Right kidney (tissue), 1 donor: ENCODE measurements around the gene DPF3.

Experiments
- DNase-seq: peaks from one replicate; pipeline ENCODE4 v3.0.0-alpha.2; 2016

Gene DPF3

DNA sequence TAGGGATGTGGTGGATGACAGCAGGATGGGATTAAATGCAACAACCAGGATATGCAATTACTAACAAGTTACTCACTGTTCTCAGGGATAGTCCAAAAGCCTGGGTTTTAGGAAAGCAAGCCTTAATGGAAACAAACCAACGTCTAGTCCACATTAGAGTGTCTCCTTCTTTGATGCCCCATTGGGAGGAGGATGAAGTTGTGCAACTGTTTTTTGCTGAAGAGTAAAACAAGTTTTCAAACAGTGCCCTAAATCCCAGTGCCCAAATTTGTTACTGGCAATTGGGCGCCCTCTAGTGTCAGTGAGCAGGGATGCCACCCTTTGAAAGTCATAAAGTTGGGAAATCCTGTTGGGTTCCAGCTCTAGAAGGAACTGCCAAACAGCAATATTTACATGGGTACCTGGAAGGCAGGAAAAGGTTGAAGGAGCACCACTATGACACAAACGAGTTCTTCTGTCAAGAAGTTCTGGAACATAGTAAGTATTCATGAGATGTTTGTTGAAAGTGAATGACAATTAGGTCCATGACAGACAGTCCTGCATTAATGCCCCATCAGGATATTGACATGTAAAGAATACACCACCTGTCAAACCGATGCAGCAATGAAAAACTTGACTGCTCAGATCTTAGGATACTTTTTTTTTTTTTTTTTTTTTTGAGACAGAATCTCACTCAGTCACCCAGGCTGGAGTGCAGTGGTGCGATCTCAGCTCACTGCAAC is 11.1 kb upstream of the DPF3 start:
- DNase-seq, result no peak

DNA sequence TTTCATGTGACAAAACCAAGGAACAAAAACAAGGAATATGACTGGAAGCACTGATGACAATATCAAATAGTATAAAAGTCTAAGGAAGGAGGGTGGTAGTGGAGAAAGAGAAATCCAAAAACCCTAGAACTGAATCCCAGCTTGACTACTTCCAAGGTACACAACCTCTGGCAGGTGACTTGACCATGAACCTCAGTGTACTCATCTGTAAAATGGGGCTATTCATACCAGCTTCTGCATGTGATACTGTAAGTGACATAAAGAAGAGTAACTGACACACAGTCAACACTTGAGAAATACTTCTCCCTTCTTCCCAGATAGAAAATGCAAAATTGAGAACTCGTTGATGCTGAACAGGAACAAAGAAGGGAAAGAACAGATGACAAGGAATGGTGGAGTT is 10.3 kb upstream of the DPF3 start:
- no peak for DNase-seq

DNA sequence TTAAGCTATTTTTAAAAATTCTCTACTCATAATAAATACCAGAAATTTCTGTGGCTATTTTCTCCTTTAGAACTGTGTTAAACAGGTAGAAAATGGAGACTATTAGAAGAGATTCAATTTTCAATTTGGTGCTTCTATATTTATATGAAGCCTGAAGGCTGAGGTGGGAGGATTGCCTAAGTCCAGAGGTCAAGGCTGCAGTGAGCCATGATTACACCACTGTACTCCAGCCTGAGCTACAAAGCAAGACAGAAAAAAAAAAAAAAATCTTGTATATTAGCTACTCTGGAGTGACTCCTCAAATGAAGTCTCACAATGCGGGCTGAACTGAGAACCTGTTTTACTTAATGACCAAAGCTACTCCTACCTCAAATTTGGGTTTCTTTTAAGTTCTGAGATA is 9.8 kb upstream of the DPF3 start:
- DNase-seq, result no peak

DNA sequence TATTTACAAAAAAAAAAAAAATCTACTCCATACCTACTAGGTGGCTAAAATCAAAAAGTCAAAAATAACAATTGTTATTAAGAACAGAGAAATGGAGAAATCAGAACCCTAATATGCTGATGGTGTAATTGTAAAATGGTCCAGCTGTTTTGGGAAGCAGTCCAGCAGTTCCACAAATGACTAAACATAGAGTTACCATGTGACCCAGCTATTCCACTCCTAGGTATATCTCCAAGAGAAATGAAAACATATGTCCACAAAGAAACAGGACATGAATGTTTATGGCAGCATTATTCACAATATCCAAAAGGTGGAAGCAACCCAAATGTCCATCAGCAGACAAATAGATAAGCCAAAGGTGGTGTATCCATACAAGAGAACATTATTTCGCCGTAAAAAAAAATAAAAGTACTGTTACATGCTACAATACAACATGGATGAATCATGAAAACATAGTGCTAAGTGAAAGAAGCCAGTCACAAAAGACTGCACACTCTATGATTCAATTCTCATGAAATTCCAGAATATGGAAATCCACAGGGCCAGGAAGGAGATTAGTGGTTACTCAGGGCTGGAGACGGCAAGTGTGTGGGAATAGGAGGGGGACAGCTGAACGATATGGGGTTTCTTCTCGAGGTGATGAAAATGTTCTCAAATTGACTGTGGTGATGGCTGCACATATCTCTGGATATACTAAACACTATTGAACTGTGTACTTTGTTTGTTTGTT is 9.1 kb upstream of the DPF3 start:
- DNase-seq, result no peak

DNA sequence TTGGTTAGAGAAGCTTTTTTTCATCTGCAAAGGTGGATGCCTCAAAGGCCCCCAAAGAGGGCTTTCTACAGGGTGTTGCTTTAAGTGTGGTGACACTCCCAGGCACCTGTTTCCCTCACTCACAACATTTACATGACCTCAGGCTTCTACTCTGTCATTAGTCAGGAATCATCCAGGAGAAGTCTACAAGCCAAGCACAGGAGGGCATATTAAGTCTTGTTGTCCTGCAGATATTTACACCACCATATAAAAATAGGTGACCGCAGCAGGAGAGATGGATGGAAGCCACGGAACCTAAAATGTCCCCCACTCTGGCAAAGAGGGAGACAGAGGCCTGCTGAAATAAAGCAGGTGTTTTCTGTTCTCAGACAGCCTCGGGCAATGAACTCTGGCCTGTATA is 7.5 kb upstream of the DPF3 start:
- DNase-seq, result no peak

DNA sequence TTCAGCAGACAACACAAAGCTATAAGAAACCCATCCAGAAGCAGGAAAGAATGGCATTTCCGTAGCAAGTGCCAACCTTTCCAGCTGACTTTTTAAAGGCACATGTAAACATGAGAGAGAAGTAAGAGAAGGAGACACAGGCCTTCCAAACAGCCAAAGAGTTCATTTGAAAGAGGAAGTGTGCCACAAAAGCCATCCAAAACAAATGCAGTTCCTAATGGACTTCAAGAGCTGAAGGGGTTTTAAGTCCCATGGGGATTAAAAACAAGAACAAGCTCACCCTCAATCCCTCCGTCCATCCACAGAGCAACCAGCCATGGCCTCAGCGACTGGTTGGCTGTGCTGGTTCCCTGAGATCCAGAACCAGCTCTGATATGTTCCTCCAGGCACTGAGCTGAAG is 4.5 kb upstream of the DPF3 start:
- no peak for DNase-seq

DNA sequence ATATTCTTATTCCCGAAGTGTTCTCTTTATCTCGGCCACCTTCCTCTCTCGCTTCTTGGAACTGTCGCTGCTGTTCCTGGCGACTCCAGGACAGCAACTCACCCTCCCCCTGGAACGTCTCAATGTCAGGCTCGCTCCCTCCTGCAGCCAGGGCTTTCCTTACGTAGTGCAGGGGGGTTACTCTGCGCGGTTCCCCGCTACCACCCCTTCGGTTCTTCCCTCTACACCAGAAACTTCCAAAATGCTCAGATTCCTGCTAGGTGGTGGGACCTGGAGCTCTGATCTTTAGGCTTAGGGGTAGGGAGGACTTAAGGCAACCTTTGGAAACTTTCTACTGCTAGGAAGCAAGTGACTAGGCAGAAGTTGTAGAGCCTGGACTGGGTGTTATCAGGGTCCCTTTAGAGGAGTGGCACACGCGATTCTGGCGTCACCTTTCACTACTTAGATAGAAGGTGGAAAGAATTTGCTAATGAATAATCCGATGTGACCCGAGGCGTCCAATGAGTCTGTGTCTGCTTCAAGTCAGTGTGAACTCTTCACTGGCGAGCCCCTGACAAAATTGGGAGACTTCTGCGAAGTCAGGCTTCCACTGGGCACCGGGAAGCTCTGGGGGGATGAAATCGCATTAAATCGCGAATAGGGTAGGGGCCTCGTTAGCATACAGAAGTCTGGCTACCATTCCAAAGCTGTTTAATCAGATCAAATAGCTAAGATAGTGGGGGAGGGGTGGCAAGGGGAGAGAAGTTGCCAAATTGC is 900 bp upstream of the DPF3 start:
- DNase-seq, result no peak

DNA sequence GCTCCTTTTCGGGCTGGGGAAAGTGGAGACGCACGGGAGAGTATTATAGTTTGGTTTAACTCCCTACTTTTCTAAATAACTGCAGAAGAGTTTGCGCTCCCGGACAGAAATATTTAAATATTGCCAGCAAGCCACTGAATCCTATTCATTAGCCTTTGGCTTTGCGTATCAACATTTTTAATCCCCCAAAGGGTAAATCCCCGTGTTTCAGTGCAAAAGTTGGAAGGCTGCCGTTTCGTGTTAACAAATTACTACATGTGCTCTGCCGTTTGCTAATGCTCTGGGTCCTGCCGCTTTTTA is 372 bp upstream of the DPF3 start:
- peak; percentile 69 for DNase-seq

DNA sequence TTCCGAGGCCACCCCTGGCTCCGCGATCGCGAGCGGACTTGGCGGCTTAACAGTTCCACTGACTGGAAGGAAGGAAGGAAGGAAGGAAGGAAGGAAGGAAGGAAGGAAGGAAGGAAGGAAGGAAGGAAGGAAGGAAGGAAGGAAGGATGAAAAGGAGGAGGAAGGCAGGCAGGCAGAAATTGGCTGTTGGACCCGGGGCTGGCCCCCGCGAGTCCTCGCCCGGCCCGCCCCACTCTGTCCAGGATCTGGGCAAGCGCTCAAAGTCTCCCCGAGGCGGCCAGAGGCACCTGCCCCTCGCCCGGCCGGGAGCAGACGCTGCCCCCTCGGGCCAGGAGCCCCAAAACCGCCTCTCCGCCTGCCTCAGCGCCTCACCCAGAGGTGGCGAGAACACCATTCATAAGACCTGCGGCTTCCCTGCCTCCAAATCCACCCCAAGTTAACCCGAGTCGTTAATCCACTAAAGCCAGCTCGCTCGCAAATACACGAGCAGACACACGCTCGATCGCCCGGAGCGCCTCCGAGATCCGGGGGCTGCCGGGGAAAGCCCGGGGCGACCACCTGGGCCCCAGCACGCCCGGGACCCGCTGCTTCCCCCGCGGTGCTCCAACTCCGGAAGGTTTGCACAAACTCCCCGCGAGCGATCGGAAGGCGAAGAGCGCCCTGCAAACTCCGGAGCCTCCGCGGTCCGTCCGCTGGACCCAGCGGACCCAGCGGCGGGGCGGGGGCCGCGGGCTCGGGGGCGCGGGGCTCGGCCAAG is 844 bp downstream of the DPF3 start:
- peak; percentile 79 for DNase-seq

DNA sequence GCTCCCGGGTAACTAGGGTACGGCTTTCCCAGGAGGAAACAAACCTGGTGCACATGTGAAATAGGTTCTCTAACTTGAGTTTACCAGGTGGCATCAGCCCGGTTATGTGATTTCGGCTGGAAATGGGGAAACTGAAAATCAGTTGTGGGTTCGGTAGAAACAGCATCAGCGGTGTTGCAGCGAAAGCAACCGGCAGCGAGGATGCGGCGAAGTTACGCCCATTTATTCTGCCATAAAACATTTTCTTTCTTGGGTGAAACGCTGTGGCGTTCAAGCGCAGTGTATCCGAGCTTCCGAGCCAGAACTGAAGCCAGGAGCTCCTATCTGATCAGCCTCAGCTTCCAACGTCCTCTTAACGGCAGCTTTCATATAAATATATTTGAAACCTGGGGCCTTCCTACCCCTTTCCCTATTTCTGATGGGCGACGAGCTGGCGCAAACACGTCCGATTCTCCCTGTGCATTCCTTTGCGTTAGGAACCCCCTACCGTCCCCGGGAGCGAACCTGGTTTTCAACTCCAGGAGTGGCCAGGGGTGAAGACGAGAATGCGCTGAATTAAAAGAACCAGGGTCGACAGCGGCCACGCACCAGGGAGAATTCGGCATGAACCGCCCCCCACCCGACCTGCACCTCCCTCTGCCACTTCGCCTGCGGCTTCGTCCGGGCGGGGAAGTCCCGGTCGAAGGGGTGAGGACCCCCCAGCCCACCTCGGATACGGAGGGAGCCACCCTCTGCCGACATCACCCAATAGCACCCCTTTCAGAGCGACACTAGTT is 1.6 kb downstream of the DPF3 start:
- peak; percentile 68 for DNase-seq

DNA sequence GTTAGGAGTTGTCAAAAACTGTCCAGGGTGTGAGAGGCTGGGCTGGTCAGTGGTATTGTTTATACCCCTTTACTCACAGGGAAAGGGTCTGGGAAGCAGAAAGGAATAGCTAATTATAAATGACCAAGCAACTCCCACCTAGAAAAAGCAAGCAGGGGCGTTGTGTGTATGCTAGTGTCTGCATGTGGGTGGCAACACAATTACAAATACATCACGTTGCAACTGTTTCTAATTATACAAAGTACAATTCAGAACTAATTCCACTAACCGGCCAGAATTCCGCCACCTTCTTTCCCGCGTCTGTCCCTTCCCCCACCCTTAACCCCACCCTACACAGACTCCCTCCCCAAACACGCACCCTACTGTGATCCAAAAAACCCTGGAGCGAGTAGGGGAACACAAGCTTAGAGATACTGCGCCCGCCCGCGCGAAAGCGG is 2.2 kb downstream of the DPF3 start:
- DNase-seq, result no peak

DNA sequence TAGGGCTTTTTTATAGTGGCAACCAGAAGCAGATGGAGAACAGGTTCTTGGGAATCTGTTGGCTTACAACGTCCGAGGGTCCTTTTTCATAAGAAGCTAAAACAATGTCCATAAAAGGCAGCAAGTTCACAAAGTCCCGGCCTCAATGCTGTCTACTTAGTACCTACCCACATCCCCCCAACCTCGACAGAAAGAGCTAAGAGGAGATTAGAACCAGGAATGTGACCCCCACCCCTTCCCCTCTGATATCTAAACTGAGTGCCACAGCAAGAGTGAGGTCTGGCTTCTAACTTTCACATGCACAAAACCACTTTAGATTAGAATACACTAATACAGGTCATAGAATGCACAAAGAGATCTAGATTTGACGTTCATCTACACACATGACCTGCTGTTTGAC is 4.5 kb downstream of the DPF3 start:
- no peak for DNase-seq

DNA sequence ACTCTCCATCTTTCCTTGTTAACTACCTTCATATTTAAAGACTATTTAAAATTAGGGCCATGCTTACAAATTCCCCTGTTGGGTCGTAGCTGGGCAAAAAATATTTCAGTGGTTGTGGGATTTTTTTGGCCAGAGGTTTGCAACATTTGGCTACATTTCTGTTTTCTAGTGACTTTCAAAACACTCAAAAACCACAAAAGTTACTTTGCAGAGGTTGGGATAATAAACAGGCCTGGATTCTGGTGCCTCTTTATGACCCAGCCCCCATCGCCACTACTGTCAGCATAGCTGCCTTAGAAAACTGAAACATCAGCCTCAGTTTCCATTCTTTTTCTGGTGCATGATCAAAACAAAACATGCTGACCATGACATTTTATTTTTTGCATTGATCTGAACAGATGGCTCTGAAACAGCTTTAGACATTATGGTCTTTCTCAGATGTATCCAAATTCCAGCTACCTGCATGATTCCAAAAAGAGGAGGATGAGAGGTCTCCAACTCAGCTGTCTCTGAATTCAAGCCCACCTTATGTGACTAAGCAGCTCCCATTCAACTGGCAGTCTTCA is 5.2 kb downstream of the DPF3 start:
- DNase-seq, result no peak

DNA sequence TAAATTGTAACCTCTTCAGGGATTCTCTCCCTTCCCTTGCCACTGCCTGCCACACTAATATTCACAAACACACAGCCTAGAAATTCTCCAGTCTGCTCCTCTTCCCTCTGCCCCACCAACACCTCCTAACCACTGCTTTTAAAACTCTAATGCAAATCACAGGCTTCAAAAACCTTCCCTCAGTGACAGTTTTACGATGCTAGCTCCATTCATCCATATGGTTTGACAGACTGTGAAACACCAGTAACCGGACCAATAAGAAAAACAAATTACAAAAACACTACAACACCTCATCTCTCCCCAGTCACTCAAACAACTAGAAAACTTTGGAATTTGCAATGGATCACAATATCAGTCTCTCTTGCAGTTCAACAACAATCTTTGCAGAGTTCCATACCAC is 5.7 kb downstream of the DPF3 start:
- DNase-seq, result no peak

DNA sequence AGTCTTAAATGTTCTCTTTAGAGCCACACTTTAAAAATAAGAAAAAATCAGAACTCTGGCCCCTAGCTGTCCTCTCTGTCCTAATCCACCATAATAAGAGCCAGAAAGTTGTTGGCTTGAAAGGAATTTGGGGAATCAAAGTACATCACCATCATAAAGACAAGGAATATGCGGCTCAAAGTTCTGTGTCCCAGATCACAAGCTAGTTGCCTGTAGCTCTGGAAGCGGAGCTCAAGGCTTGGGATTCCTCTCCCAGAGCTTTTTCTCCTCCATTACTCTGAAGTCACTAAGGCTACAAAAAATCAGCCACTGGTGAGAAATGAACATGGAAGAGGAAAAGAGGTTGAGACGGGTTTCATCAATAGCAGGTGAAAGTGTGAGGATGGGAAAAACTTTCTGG is 6.4 kb downstream of the DPF3 start:
- no peak for DNase-seq

DNA sequence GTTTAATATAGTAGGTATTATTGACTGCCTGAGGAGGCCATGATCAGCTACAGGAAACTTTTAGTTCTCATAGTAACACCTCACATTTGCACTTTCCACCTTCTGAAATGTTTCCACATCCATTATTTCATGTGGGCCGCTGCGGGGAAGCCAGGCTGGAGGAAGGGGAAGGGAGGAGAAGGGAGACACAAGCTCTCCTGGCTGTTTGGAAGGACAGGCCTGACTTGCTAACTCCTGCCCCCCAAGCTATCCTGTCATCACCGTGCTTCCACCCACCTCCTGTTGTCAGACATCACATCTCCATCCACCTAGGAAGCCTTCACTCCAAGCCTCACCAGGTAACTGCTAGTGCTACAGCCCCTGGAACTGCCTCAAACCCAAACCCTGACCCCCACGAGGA is 9.5 kb downstream of the DPF3 start:
- no peak for DNase-seq

DNA sequence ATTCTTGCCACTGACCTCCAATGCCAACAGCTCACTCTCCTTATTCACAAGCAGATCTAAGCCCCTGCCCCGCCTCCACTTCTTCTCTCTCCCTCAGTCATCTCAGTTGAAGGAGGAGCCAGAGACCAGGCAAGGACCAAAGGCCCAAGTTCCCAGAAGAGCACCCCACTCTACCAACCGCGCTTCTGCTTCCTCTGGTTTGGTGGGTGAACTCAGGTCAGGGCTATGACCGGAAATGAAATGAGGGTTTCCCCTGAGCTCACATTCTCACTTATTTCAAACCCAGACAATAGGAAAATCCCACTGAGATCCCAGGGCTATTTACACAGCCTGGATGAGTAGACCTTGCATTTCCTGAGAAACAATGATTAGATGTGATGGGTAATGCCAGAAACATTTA is 9.9 kb downstream of the DPF3 start:
- DNase-seq, result no peak

DNA sequence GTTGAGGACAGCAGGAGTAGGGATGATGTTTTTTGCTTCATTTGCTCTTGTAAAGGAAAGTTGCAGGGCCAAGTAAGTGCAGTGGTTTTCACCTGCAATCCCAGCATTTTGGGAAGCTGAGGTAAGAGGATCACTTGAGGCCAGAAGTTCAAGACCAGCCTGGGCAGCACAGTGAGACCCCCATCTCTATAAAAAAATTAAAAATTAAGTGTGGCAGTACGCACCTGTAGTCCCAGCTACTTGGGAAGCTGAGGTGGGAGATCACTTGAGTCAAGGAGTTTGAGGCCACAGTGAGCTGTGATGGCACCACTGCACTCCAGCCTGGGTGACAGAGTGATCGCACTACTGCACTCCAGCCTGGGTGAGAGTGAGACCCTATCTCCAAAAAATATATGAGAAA is 10.8 kb downstream of the DPF3 start:
- no peak for DNase-seq

DNA sequence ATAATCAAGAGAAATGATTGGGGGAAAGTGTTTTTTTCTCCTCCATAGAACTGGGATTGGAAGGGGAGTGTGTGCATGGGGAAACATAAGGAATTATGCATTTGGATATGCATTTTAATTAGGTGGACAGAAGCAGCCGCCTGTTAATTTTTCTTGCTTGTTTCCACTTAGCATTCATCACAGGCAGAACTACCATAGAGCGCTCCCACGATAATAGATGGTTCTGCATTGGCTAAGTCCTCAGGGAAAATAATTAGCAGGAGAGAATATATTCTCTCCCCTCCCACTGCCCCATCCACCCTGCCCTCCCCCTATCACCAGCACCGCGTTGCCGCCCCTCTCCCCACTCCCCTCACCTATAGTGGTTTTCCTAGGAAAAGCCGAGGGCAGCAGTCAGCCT is 11.4 kb downstream of the DPF3 start:
- DNase-seq, result no peak

DNA sequence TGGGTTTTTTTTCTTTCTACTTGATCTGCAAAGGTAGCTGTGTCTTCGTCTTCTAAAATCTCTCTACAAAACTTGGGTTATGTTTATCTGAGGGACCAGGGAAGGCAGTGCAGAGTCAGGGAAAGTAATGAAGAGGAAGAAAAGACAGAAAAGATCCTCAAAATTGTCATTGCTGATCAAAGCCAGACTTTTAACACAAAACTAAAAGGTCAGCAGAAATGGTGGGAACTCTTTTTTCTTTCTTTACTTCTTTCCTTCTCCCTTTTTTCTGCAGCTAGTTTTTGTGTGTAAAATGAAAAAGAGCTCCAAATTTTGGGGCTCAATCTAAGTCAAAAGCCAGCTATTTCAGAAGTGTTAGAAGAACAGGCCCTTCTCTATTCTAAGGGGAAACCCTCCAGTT is 11.9 kb downstream of the DPF3 start:
- DNase-seq, result no peak

DNA sequence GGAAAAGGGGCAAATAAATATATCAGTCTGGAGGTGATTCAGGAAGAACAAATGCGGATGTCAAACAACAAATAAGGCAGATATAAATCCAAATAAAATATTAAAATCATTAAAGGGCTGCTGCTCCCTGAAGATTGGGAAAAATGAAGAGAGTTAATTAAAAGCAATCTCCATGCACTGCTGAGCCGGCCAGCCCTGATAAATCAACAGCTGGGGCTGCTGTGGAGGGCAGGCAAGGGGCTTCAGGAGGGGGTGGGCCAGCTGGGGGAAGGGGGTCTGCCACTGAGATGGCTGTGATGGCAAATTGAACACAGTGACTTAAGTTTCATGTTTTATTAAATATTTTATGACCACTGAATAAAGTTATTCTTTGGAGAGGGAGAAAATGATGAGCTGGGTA is 12.4 kb downstream of the DPF3 start:
- no peak for DNase-seq

DNA sequence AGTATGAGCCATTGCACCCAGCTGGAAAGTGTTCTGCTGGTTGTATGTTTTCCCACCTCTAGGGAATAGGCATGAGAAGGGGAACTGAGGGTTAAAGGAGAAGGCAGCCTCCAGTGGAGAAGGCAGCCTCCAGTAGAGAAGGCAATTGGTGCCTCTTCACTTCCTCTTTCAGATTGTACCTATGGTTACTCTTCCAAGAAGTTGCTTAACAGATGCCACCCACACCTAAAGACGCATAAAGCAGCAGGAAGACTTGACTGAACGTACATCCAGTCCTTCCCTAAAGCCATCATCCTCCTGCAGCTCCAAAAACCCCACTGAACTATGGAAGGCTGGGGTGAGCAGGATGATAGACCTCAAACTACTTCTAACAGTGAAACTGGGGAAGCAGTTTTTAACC is 13.1 kb downstream of the DPF3 start:
- DNase-seq, result no peak
